MM.1S (cell line): ENCODE measurements around the gene RUVBL2.

Experiments
- DNase-seq: peaks from one replicate; pipeline ENCODE4 v3.0.0-alpha.2; 2015
- H2AFZ ChIP-seq: fragments of 300-600 bp; sonication (generic); 2 replicates; pipeline ENCODE4 v1.6.0; 2016; ENCODE audit warnings: antibody characterized with exemption, low read length
- H3F3A ChIP-seq: fragments of 300-600 bp; sonication (generic); 2 replicates; pipeline ENCODE4 v1.6.1; 2016; ENCODE audit warnings: mild to moderate bottlenecking, antibody characterized with exemption, low read length, moderate library complexity, mixed read lengths; ENCODE audit not compliant: insufficient read depth
- H3K27ac ChIP-seq: fragments of 300-600 bp; sonication (generic); 2 replicates; pipeline ENCODE4 v1.5.1; 2016; ENCODE audit warnings: mild to moderate bottlenecking, low read length
- H3K27me3 ChIP-seq: fragments of 300-600 bp; sonication (generic); replicated peaks from 2 replicates; pipeline ENCODE4 v1.6.0; 2016; ENCODE audit warnings: low read length; ENCODE audit not compliant: insufficient read depth
- H3K36me3 ChIP-seq: fragments of 300-600 bp; sonication (generic); replicated peaks from 2 replicates; pipeline ENCODE4 v1.6.1; 2016; ENCODE audit warnings: mild to moderate bottlenecking, low read length, mixed read lengths; ENCODE audit not compliant: insufficient read depth
- H3K4me1 ChIP-seq: fragments of 300-600 bp; sonication (generic); 2 replicates; pipeline ENCODE4 v1.6.1; 2016; ENCODE audit warnings: low read length, mixed read lengths
- H3K4me2 ChIP-seq: fragments of 300-600 bp; sonication (generic); 2 replicates; pipeline ENCODE4 v1.6.0; 2016; ENCODE audit warnings: low read depth, low read length
- H3K4me3 ChIP-seq: fragments of 300-600 bp; sonication (generic); 2 replicates; pipeline ENCODE4 v1.5.1; 2016; ENCODE audit warnings: low read length, mixed read lengths
- H3K79me2 ChIP-seq: fragments of 300-600 bp; sonication (generic); 2 replicates; pipeline ENCODE4 v1.6.1; 2016; ENCODE audit warnings: mixed run types, low read length, mixed read lengths
- H3K9ac ChIP-seq: fragments of 300-600 bp; sonication (generic); 2 replicates; pipeline ENCODE4 v1.6.1; 2016; ENCODE audit warnings: low read length, mixed read lengths
- H3K9me2 ChIP-seq: fragments of 300-600 bp; sonication (generic); replicated peaks from 2 replicates; pipeline ENCODE4 v1.6.1; 2016; ENCODE audit warnings: mild to moderate bottlenecking, low read length, mixed read lengths; ENCODE audit not compliant: insufficient read depth
- H3K9me3 ChIP-seq: fragments of 300-600 bp; sonication (generic); replicated peaks from 2 replicates; pipeline ENCODE4 v1.6.1; 2016; ENCODE audit warnings: mild to moderate bottlenecking, low read length, mixed read lengths; ENCODE audit not compliant: insufficient read depth
- H4K20me1 ChIP-seq: fragments of 300-600 bp; sonication (generic); 2 replicates; pipeline ENCODE4 v1.6.1; 2016; ENCODE audit warnings: mild to moderate bottlenecking, low read length, moderate library complexity, mixed read lengths; ENCODE audit not compliant: insufficient read depth
- CTCF ChIP-seq: fragments of 300-600 bp; sonication (generic); IDR thresholded peaks from 2 replicates; pipeline ENCODE4 v1.5.1; 2016; ENCODE audit warnings: antibody characterized with exemption, low read length, mixed read lengths
- EZH2 ChIP-seq: fragments of 300-600 bp; sonication (generic); optimal IDR thresholded peaks from 2 replicates; pipeline ENCODE3; 2017; ENCODE audit warnings: low read depth, mild to moderate bottlenecking, antibody characterized with exemption, low read length, mixed read lengths
- EZH2phosphoT487 ChIP-seq: fragments of 300-600 bp; sonication (generic); IDR thresholded peaks from 2 replicates; pipeline ENCODE4 v1.6.1; 2018; ENCODE audit warnings: antibody characterized with exemption, low read length

The RUVBL2 gene

GRCh38 chr19:48946463-48947257, 47.0 kb upstream of the RUVBL2 start:
- no peaks in the 10 kb centered on the region for H3K27me3 ChIP-seq
- no peak overlapping the region for H3K9ac ChIP-seq
- TF ChIP-seq EZH2phosphoT487 (no peak), EZH2 (no peak), CTCF (no peak)
- no peaks in the 10 kb centered on the region for H3K79me2 ChIP-seq
- no peaks in the 10 kb centered on the region for H3F3A ChIP-seq
- DNase-seq, result no peak
- H3K4me3 ChIP-seq, result no peak overlapping the region
- H3K4me2 ChIP-seq, result no peak overlapping the region
- H4K20me1 ChIP-seq, result no peaks in the 10 kb centered on the region
- H3K4me1 ChIP-seq, result no peaks in the 10 kb centered on the region
- no peak overlapping the region for H2AFZ ChIP-seq
- no peaks in the 10 kb centered on the region for H3K9me2 ChIP-seq
- H3K27ac ChIP-seq, result no peak overlapping the region
- no peaks in the 10 kb centered on the region for H3K9me3 ChIP-seq
- no peaks in the 10 kb centered on the region for H3K36me3 ChIP-seq

GRCh38 chr19:48947258-48947542, 46.5 kb upstream of the RUVBL2 start:
- Histone ChIP-seq H3K4me1 (no peaks in the 10 kb centered on the region), H2AFZ (no peak overlapping the region), H3K27me3 (no peaks in the 10 kb centered on the region), H3K36me3 (no peaks in the 10 kb centered on the region), H4K20me1 (no peaks in the 10 kb centered on the region), H3K79me2 (no peaks in the 10 kb centered on the region), H3K4me3 (no peak overlapping the region), H3K9me2 (no peaks in the 10 kb centered on the region), H3K4me2 (no peak overlapping the region), H3K27ac (no peak overlapping the region), H3K9ac (no peak overlapping the region), H3K9me3 (no peaks in the 10 kb centered on the region), H3F3A (no peaks in the 10 kb centered on the region)
- no peak for TF ChIP-seq CTCF
- TF ChIP-seq EZH2phosphoT487, result no peak
- no peak for TF ChIP-seq EZH2
- DNase-seq, result no peak

DNA sequence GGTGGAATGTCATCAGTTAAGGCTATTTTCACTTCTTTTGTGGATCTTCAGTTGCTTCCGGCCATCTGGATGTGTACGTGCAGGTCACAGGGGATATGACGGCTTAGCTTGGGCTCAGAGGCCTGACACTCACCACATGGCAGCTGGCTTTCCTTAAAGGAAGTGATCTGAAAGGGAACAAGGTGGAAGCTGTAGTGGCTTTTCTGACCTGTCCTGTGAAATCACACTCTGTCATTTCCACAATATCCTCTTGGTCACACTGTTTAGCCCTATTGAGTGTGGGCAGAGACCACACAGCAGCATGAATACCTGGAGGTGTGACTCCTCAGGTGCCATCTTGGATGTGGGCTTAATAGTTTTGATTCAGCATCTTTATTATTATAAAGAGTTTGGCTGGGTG, 43.5 kb upstream of the RUVBL2 start:
- no peak for DNase-seq
- Histone ChIP-seq H3K4me1 (no peaks in the 10 kb centered on the region), H3K9ac (no peak overlapping the region), H3K27ac (no peak overlapping the region), H3K79me2 (peaks cover 4% of the 10 kb centered on the region), H4K20me1 (no peaks in the 10 kb centered on the region), H3K9me3 (no peaks in the 10 kb centered on the region), H2AFZ (no peak overlapping the region), H3K4me3 (no peak overlapping the region), H3K9me2 (no peaks in the 10 kb centered on the region), H3F3A (no peaks in the 10 kb centered on the region), H3K36me3 (no peaks in the 10 kb centered on the region), H3K27me3 (no peaks in the 10 kb centered on the region), H3K4me2 (no peak overlapping the region)
- TF ChIP-seq EZH2 (no peak), EZH2phosphoT487 (no peak), CTCF (no peak)
